ENCODE data around the gene TCF7L2.

The TCF7L2 gene

GRCh38 chr10:112949875-112950507 is at the start of gene TCF7L2:
Gene TCF7L2, plus strand, starts transcription at chr10:112950247. Its CDS starts 510 bp downstream, at chr10:112950757.
- DNase-seq (ENCODE audit: low read depth in 3 of 3): peak in 1 of 3 experiments; percentile 42

DNA sequence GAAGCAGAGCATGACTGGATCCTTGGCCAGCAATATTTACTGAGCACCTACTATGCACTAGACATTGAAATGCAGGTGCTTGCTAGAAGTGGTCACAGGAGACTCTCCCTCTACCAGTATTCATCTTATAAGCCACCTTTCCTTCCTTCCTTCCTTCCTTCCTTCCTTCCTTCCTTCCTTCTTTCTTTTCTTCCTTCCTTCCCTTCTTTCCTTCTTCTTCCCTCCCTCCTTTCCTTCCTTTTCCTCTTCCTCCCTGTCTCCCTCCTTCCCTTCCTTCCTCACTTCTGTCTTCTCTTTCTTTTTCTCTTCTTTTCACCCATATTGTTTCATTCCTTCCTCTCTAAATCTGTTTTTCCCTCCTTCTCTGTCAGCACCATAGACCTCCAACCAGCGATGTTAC is 47.3 kb upstream of the TCF7L2 start:
- no peak for DNase-seq (ENCODE audit: low read depth in 3 of 3)

- DNase-seq (ENCODE audit: low read depth in 3 of 3): no peak
These were observed 46.0 kb upstream of the TCF7L2 start for GRCh38 chr10:112904000-112904399.

- DNase-seq (ENCODE audit: low read depth in 3 of 3): no peak
These were observed 43.1 kb upstream of the TCF7L2 start for GRCh38 chr10:112906945-112907344.

GRCh38 chr10:112907893-112908292 is 42.2 kb upstream of the TCF7L2 start:
- no peak for DNase-seq (ENCODE audit: low read depth in 3 of 3)

DNA sequence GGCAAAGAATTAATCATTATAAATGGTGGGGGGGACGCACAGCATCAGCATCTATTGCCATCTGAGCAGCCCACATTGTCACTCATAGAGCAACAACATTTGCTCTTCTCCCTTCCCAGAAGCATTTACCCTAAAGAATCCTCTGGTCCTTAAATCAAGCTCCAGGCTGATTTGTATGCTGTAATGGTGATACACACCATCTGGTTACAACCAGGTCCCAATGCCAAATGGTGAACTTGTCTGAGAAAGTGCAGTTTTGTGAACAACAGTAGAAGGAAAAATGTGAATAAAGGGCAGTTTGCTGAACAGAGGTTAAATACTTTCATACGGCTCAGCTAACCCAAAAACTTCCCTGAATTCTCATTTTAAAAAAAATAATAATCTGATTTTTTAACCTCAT is 38.8 kb upstream of the TCF7L2 start:
- no peak for DNase-seq (ENCODE audit: low read depth in 3 of 3)

GRCh38 chr10:112912410-112912928 is 37.6 kb upstream of the TCF7L2 start:
- no peak for DNase-seq (ENCODE audit: low read depth in 3 of 3)

- DNase-seq (ENCODE audit: low read depth in 3 of 3): no peak
These were observed 36.8 kb upstream of the TCF7L2 start for GRCh38 chr10:112913255-112913654.

DNA sequence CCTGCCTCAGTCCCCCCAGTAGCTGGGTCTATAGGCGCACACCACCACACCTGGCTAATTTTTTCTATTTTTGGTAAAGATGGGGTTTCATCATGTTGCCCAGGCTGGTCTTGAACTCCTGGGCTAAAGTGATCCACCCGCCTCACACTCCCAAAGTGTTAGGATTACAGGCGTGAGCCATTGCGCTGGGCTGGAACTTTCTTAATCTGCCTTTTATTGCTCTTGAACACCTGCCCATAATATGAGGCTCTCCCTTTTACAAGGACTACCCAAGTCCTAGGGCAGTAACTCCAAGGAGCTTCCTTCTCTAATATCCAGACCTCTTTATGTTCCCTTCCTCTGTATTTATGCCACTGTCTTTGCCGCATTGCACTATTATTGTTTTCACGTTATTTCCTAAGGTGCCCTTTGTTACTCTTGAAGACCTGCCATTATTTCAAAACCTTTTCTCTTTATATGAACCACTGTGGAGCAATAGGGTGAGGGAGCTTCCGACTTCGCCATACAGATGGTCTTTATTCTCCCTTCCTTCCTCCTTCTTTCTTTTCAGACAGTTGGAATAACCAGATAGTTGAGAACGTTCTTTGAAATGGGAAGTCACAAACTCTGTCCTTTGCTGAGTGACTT is 36.3 kb upstream of the TCF7L2 start:
- no peak for DNase-seq (ENCODE audit: low read depth in 3 of 3)

- DNase-seq (ENCODE audit: low read depth in 3 of 3): no peak
These were observed 35.6 kb upstream of the TCF7L2 start for GRCh38 chr10:112914288-112914952.

DNA sequence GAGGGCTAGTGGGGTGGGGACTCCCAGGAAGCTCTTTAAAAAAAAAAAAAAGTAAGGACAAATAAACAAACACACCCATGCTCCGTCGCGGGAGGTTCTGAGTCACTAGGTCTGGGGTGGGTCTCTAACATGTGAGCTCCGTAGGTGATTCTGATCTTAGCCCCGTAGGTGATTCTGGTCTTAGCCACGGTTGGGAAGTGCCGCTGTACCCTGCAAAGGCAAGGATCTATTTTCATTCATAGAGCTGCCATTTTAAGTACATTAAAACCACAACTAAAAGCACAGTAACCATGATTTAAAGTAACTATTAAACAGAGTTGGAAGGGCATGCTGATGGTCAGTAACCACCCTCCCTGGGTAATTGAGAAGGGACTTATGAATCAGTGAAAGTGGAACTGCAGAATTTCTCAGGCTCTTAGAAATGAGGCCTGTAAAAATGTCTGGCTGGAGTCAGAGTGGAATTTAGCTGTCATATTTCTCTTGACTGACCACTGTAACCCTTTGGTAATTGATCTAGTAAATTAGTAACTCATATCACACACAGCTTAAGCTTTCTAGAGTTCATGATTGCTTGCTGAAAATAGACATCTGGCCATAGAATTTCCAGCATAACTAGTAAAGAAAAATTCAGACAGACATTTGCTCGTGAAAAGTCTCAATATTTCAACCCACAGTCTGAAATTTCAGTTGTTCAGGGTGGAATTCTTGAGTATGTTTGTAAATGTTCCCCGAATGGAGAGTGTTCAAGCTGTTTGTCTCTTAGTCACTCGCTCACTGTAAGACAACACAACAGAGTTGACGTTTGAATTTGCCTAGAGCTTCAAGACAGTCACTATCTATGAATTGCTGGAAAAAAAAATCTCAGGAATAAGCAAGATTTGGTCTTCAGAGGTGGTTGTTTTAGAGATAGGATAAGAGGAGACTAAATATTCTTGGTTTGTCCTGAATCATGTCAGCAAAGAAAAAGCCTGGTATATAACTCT is 34.2 kb upstream of the TCF7L2 start:
- DNase-seq (ENCODE audit: low read depth in 3 of 3): no peak

- no peak for DNase-seq (ENCODE audit: low read depth in 3 of 3)
These were observed 32.4 kb upstream of the TCF7L2 start for GRCh38 chr10:112917681-112918080.

DNA sequence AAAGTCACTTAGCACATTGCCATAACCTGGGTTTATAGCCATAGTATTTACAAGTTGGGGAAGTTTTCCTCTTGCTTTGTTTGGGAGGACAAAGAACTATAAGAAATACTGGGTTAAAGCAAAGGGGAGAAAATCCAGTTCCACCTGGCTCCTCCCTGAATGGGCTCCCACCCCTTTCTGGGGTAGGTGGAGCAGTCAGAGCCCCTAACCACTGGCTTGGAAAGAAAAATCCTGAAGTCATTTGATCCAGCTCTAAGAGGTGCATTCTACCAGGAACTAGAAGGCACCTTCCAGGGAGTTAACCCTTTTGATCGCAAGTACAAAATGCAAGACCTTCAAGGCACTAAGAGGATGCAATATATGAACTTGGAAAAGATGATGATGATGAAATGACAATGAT is 31.3 kb upstream of the TCF7L2 start:
- no peak for DNase-seq (ENCODE audit: low read depth in 3 of 3)

DNA sequence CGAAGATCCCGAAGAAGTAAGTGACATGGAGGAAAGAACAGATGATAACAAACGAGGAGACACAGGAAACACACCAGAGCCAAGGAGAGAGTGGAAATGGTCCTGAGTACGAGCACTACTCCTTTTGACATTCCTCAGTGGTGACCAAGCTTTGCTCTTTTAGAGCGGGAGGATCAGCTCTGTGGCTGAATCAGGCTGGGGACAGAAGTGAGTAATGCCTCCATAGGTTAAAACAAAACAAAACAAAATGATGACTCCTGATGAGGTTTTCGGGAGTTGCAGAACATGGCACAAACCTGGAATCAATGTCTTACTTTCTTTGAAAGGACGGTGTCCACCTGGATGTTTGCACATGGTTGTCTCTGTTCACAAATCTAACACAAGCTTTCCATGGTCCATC is 30.3 kb upstream of the TCF7L2 start:
- no peak for DNase-seq (ENCODE audit: low read depth in 3 of 3)

- no peak for DNase-seq (ENCODE audit: low read depth in 3 of 3)
These were observed 22.9 kb upstream of the TCF7L2 start for GRCh38 chr10:112926906-112927688.

- DNase-seq (ENCODE audit: low read depth in 3 of 3): no peak
These were observed 22.1 kb upstream of the TCF7L2 start for GRCh38 chr10:112927980-112928379.

GRCh38 chr10:112932658-112933057 is 17.4 kb upstream of the TCF7L2 start:
- no peak for DNase-seq (ENCODE audit: low read depth in 3 of 3)

- no peak for DNase-seq (ENCODE audit: low read depth in 3 of 3)
These were observed 15.9 kb upstream of the TCF7L2 start for GRCh38 chr10:112934193-112934592.

- no peak for DNase-seq (ENCODE audit: low read depth in 3 of 3)
These were observed 11.1 kb upstream of the TCF7L2 start for GRCh38 chr10:112938808-112939482.

GRCh38 chr10:112945811-112946210 is 4.2 kb upstream of the TCF7L2 start:
- DNase-seq (ENCODE audit: low read depth in 3 of 3): no peak
